ENCODE results near the gene CES5A. TPM values are rescaled to one million over a fixed set of nuclear protein-coding genes. Genes with fewer than 3 reads are reported as not detected.

Gene CES5A
- total and polyA plus RNA-seq, 2 of the 4 experiments (the other 2 are of a cell fraction): not detected

Other genes with a start within 250 kb of the CES5A start
- gene SLC6A2, start 219.4 kb downstream of the CES5A start, total RNA-seq (2012; rRNA removed): not detected in 2 replicates
- gene SLC6A2, start 219.4 kb downstream of the CES5A start, polyA plus RNA-seq (2012; rRNA removed): not detected in 2 replicates
- gene CES1, start 42.3 kb downstream of the CES5A start, total RNA-seq (2012; rRNA removed): not detected in 2 replicates
- 0.03 and 0.04 TPM in 2 replicates for gene CES1, start 42.3 kb downstream of the CES5A start, polyA plus RNA-seq (2012; rRNA removed)

Measured in IMR-90 (cell line).